Activated CD4-positive, alpha-beta T cell treated with anti-CD3 and anti-CD28 coated beads for 1 hour (primary cell): ENCODE measurements around the gene SNX1.
"Not testable (repeated sequence)": the region's sequence is repeated elsewhere in the genome, so short reads cannot be mapped to it uniquely, and the experiment has no call there.

ENCODE experiments used
- DNase-seq: peaks from one replicate; pipeline ENCODE4 v3.0.0-alpha.2; 2020

SNX1 gene

DNA sequence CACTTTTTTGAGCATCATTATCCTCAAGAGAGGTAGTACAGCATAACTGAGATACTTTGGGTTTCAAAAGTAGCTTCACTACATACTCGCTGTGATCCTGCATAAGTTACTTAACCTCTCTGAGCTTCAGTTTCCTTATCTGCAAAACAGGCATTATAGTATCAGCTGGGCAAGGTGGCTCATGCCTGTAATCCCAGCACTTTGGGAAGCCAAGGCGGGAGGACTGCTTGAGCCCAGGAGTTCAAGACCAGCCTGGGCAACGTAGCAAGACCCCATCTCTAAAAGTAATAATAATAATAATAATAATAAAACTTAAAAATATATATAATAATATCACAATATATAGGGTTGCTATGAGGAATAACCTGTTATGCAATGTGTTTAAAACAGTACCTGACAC, 13.0 kb upstream of the SNX1 start:
- no peak for DNase-seq

GRCh38 chr15:64089543-64090280, 6.1 kb upstream of the SNX1 start:
- DNase-seq, result no peak

- no peak for DNase-seq
Measured at GRCh38 chr15:64090527-64090926, 5.3 kb upstream of the SNX1 start.

GRCh38 chr15:64092075-64092820, 3.5 kb upstream of the SNX1 start:
- no peak for DNase-seq

GRCh38 chr15:64092864-64093626, 2.7 kb upstream of the SNX1 start:
- DNase-seq, result no peak

GRCh38 chr15:64093627-64094417, 2.0 kb upstream of the SNX1 start, which contains the start of gene CIAO2A:
TSS of gene CIAO2A (minus strand) at chr15:64093838. CDS start at chr15:64093768, 70 bp downstream.
- peak; percentile 84 for DNase-seq

DNA sequence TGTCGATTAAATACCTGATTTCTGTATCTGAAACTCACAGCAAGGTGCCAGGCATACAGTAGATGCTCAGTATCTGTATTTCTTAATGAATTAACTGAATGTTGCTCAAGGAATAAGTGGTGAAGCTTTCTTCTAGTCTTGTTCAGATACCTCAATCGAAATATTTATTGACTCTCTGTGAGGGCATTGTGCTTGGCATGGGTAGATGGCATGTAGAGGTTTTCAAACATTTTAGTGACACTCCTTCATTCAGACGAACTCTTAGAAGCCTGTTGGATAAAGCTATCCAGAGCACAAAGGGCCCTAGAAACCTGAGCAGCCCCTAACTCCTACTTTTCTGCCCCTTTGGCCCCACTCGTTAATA, 369 bp upstream of the SNX1 start:
- DNase-seq, result no peak

DNA sequence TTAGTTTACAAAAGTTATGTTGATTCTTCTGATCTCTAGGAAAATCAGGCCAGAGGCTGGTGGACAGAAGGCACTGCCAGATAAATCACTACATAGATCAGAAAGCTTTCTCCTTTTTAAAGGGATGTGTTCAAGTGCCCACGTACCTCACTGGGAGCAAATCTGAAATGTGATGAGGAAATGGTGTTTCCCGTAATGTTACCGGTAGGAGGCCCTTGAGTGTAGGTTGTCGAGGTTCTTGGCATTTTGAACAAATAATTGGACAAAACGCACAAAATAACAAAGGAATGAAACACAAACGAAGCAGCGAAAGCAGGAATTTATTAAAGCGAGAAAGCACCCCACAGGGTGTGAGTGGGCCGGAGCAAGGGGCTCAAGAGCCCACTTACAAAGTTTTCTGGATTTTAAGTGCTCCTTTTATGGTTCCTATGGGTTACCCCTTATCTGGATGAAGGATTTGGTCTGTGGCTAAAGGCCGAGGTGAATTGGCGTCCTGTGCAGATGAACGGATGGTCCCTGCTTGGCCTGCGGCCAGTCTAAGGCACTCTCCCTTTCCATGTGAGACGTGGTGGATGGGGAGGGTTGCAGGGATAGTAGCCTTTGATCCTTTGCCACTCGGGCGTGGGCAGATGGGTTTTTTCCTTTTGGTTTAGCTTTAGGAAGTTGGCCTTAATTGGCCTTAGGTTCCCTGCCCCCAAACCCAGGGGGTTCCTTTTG, 1.0 kb downstream of the SNX1 start:
- no peak for DNase-seq

GRCh38 chr15:64099379-64099778, 3.6 kb downstream of the SNX1 start:
- DNase-seq, result no peak

DNA sequence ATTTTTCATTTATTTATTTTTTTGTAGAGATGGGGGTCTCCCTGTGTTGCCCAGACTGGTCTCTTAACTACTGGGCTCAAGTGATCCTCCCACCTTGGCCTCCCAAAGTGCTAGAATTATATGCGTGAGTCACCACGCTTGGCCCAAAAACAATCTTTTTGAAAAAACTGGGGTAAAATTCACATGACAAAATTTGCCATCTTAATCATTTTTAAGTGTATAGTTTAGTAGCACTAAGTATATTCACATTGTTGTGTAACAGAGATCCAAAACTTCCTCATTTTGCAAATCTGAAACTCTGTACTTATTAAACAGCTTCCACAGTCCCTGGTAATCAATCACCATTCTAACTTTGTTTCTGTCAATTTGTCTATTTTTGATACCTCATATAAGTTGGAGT, 5.2 kb downstream of the SNX1 start:
- DNase-seq, result no peak

DNA sequence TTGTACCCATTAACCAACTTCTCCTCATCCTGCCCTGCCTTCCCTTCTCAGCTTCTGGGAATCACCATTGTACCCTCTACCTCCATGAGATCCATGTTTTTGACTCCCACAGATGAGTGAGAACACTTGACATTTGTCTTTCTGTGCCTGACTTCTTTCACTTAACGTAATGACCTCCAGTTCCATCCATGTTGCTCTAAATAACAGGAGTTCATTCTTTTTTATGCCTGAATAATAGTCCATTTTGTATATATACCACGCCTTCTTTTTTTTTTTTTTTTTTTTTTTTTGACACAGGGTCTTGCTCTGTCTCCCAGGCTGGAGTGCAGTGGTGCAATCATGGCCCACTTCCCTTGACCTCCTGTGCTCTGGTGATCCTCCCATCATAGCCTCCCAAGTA, 6.7 kb downstream of the SNX1 start:
- no peak for DNase-seq

DNA sequence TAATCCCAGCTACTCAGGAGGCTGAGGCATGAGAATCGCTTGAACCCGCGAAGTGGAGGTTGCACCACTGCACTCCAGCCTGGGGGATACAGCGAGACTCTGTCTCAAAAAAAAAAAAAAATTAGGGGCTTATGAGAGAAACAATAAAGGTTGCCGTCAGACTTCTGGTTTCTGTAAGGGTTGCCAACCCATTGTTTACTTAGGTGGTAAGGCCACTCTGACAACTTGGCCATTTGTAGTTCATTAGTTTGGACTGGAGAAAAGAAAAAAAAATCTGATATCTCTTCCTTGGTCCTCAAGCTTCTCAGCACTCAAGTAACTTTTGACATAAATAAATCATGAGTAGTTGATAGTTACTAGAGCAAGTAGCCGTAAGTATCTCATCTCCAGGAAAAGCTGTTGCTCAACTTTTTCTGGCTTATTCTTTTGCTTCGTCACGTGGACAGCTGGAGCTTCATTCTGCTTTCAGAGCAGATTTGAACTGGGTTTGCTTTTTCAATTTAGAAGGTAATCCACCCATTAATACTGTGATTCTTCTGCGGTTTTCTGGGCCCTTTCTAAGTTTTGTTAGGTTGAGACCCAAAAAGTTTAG, 9.4 kb downstream of the SNX1 start:
- no peak for DNase-seq

DNA sequence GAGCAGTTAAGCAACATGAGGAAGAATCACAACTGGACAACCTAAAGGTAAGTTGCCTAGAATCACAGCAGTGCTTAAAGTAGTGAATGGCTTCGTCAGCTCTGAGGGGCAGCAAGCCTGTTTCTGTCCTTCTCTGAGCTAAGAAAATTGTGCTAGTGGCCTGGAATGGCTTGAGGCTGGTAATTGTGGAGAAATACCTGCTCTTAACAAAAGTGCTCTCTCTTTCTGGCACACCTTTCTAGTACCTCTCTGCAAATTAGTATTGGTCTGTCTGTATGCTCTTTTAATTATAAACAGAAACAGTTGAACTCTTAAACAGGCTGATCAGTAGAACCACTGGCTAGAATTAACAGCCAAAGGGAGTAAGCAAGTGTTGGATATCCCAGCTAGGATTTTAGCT, 11.6 kb downstream of the SNX1 start:
- DNase-seq, result no peak

DNA sequence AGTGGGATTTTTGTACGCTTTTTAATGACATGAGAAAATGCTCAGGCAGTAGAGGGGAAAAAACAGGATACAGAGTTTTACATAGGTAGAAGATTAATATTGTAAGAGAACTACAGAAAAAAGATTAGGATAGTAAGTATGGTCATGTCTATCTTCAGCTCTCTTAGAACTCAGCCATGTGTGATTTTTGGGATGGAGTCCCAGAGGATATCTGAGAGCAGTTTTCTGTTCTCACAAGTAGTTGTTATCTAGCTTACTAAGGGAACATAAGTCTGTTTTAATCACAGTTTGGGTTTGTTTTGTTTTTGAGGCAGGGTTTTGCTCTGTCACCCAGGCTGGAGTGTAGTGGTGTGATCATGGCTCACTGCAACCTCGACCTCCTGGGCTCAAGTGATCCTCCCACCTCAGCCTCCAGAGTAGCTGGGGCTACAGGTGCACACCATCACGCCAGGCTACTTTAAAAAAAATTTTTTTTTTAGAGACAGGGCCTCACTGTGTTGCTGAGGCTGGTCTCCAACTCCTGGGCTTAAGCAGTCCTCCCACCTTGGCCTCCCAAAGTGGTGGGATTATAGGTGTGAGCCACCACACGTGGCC, 14.4 kb downstream of the SNX1 start:
- not testable (repeated sequence) for DNase-seq

DNA sequence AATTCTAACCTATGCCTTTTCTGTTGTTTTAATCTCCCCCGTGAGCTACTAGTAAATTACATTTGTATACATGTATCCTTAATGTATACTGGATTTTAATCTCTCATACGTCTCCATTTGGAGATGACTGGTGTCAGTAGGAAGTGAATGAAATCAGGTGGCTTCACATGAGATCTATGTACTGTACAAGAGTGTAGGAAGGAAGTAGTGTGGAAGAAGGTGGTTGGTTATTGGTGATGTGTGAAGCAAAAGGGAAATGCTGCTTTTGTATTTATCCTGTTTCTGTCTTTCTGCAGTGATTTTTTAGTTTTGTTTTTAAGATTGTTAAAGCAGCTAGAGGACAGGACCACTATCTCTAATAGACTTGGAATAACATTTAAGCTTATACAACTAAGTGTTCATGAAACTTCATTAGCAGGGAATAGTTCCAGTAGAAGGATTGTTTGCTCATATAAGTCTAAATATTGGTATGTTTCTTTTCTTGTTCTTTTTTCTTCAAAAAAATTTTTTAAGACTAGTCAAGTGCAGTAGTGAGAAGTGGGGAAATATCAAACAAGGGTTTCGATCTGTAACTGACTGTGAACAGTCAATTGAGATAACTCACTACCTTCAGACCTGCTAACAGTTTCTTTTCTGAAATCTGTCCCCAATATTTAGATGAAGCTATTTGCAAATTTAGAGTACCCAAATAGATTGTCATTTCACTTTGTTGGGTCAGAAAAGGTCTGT, 15.3 kb downstream of the SNX1 start:
- DNase-seq, result no peak

- DNase-seq, result no peak
Measured at GRCh38 chr15:64111679-64112050, 15.9 kb downstream of the SNX1 start.

GRCh38 chr15:64112073-64112772, 16.4 kb downstream of the SNX1 start:
- no peak for DNase-seq

GRCh38 chr15:64112904-64113303, 17.1 kb downstream of the SNX1 start:
- DNase-seq, result no peak

- no peak for DNase-seq
Measured at GRCh38 chr15:64117759-64118487, 22.1 kb downstream of the SNX1 start.
